ENCODE results near the gene C9orf72. TPM values are rescaled to one million over a fixed set of nuclear protein-coding genes. Genes with fewer than 3 reads are reported as not detected.

The C9orf72 gene
- total and polyA plus RNA-seq, 2 of the 8 experiments (the other 6 are each of a cell fraction or from before 2014, with no cell fraction given): 7.2 to 17.5 TPM

- H3K4me1 ChIP-seq (replicated peaks in 1 of 4; ENCODE audit: control insufficient read depth in 3 of 4, insufficient read depth in 4 of 4, low read length in 3 of 4): peaks cover 0 to 5% (median 1%) of the 10 kb centered on the region in 4 experiments; a peak in 4 of 7 replicates
- no peak overlapping the region for H3K4me2 ChIP-seq (ENCODE audit: insufficient read depth in 1 of 2, low read depth in 2 of 2, low read length in 2 of 2)
- H3K79me1 ChIP-seq (ENCODE audit: low read depth, low read length): 0 out of 2 replicates have a peak, but pooled peaks cover 2% of the 10 kb centered on the region
- DNase-seq (ENCODE audit: low read depth in 1 of 2, low spot score in 2 of 2): no peak
- peaks cover 7% of the 10 kb centered on the region for H3K23me2 ChIP-seq (ENCODE audit: low read depth, low read length)
- no peak overlapping the region for H3K9ac ChIP-seq (replicated peaks in 1 of 4; ENCODE audit: extremely low read depth in 1 of 4, low read depth in 3 of 4, low read length in 3 of 4)
- H3K18ac ChIP-seq (ENCODE audit: extremely low read depth, low read length): no peak overlapping the region
- FAIRE-seq: no peak
- no peak overlapping the region for H4K91ac ChIP-seq (replicated peaks; ENCODE audit: insufficient read length, low read length)
- H4K8ac ChIP-seq (ENCODE audit: extremely low read depth, insufficient read depth, low read length): no peak overlapping the region
- ChIA-PET POLR2A (ENCODE audit: partially characterized antibody) (no interaction called here), CTCF (ENCODE audit: partially characterized antibody) (interaction anchor here (1.3 kb wide), 1 partner anchor 504 kb away, joined by 3 read pairs; no protein-coding TSS in a partner anchor)
- peaks cover 0 to 43% of the 10 kb centered on the region in 2 experiments; a peak in 2 of 4 replicates for H3K79me2 ChIP-seq (ENCODE audit: control insufficient read depth in 1 of 2, insufficient read depth in 2 of 2, low read length in 2 of 2)
- no peak overlapping the region for H3K27ac ChIP-seq (ENCODE audit: low read depth, low read length)
- no peak overlapping the region for H3K56ac ChIP-seq (replicated peaks; ENCODE audit: insufficient read length, low read depth, low read length)
- no peak overlapping the region for H2BK12ac ChIP-seq (ENCODE audit: low read depth, low read length)
- no peaks in the 10 kb centered on the region for H3K9me3 ChIP-seq (ENCODE audit: insufficient read depth in 2 of 2, low read depth in 1 of 2, low read length in 1 of 2)
- H3K4ac ChIP-seq (replicated peaks; ENCODE audit: insufficient read length, low read depth, low read length): no peak overlapping the region
- H4K5ac ChIP-seq (ENCODE audit: insufficient read length, low read depth, low read length): no peak overlapping the region
- H2BK5ac ChIP-seq (ENCODE audit: low read depth, low read length): no peak overlapping the region
- H2BK15ac ChIP-seq (ENCODE audit: low read length): no peak overlapping the region
- H2AFZ ChIP-seq (ENCODE audit: low read length): no peak overlapping the region
- peaks cover 0 to 22% (median 3%) of the 10 kb centered on the region in 4 experiments; a peak in 3 of 8 replicates for H3K36me3 ChIP-seq (ENCODE audit: control insufficient read depth in 2 of 4, insufficient read depth in 4 of 4, low read length in 3 of 4)
- H2BK120ac ChIP-seq (replicated peaks; ENCODE audit: low read depth, low read length): no peak overlapping the region
- H2AK5ac ChIP-seq (ENCODE audit: low read depth, low read length): no peak overlapping the region
- H3K14ac ChIP-seq (ENCODE audit: insufficient read length): no peak overlapping the region
- H2BK20ac ChIP-seq (ENCODE audit: low read length): no peak overlapping the region
- no peak overlapping the region for H3K4me3 ChIP-seq (ENCODE audit: extremely low read depth in 1 of 4, insufficient read depth in 2 of 4, low read depth in 3 of 4, low read length in 4 of 4)
- no peak for TF ChIP-seq YY1 (IDR thresholded peaks at IDR 0.05; ENCODE audit: low read depth, low read length)
- TF ChIP-seq CEBPB (IDR thresholded peaks at IDR 0.05; ENCODE audit: low read depth, low read length): no peak
- 84% methylated on average over 2 of the region's 2 CpGs; no CpG with 5 or more reads in 1 of the 2 experiments for WGBS, 2 experiments (ENCODE audit: extremely low coverage in 1 of 2, insufficient coverage in 1 of 2, insufficient read length in 1 of 2, insufficient replicate concordance in 2 of 2, low coverage in 1 of 2, low lambda C conversion rate in 2 of 2, missing lambda C conversion rate in 1 of 2)
- H3K27me3 ChIP-seq (replicated peaks in 1 of 4; ENCODE audit: control insufficient read depth in 3 of 4, extremely low read depth in 1 of 4, insufficient read depth in 3 of 4, low read length in 3 of 4): no peaks in the 10 kb centered on the region; a peak in 1 of 7 replicates
- H4K20me1 ChIP-seq (replicated peaks in 1 of 2; ENCODE audit: control insufficient read depth in 1 of 2, insufficient read depth in 2 of 2, low read length in 2 of 2): peaks cover 0 to 6% of the 10 kb centered on the region in 2 experiments
- no peak overlapping the region for H3K23ac ChIP-seq (ENCODE audit: insufficient read length)
These were observed 3.9 kb downstream of the C9orf72 start for GRCh38 chr9:27569406-27569805.
